HCT116 (cell line): ENCODE data around the gene CCNK. TPM values are rescaled to one million over a fixed set of nuclear protein-coding genes. Genes with fewer than 3 reads are reported as not detected.
A peak's percentile ranks its signal among the peaks of the same experiment; 100 is the strongest.

Experiments used
- ATAC-seq: fragments of 200-7000 bp; cut with Tn5 transposase; 2 replicates; pipeline ENCODE4 v1.9.1; 2020; ENCODE audit warnings: mild to moderate bottlenecking, moderate library complexity
- BruUV-seq: library from RNA; stranded (reverse); fragments of 400-500 nt; replicated peaks from 2 replicates; lab custom pipeline; 2021; lab: Mats Ljungman, UMichigan
- CTCF ChIA-PET: fragments of 300-600 bp; sonication (Branson Sonifier 250); formaldehyde crosslinking; loops from one replicate; lab custom pipeline; 2021; ENCODE audit warnings: antibody characterized with exemption; lab: Charles Lee
- POLR2A ChIA-PET: fragments of 300-600, 350-600 bp; sonication (Branson Sonifier 250); formaldehyde crosslinking; loops from one replicate; lab custom pipeline; 2021; ENCODE audit warnings: antibody characterized with exemption; lab: Charles Lee
- RAD21 ChIA-PET, 2 experiments: fragments of 300-600 bp; sonication (Branson Sonifier 250); formaldehyde crosslinking; loops; one replicate each; lab custom pipeline; 2023; ENCODE audit warnings: low total read pairs in 2 of 2; ENCODE audit not compliant: uncharacterized antibody in 2 of 2, unreplicated experiment in 2 of 2, low non-redundant PET in 1 of 2; lab: Charles Lee
- DNase-seq: peaks from one replicate; pipeline ENCODE4 v3.0.0-alpha.2; 2010; ENCODE audit warnings: low read depth, low spot score
- H2AFZ ChIP-seq: fragments of 200-600 bp; shearing (Covaris generic), sonication (generic); 2 replicates; pipeline ENCODE4 v1.6.1; 2017; ENCODE audit warnings: low read depth, mixed run types, mixed read lengths, antibody characterized with exemption, low read length; ENCODE audit not compliant: poor library complexity, severe bottlenecking
- H3K27ac ChIP-seq: 2 replicates; pipeline ENCODE4 v1.5.1; 2012; ENCODE audit warnings: low read depth, low read length
- H3K27me3 ChIP-seq: fragments of 200-600 bp; sonication (generic); 2 replicates; pipeline ENCODE4 v1.6.1; 2016; ENCODE audit warnings: mixed run types, low read length, mixed read lengths; ENCODE audit not compliant: insufficient read depth
- H3K36me3 ChIP-seq, 2 experiments: fragments of 200-500 bp in 1 of 2; fragments of 200-600 bp in 1 of 2; sonication (Bioruptor generic) in 1 of 2; sonication (generic) in 1 of 2; 2 replicates each; pipeline versions ENCODE4 v1.5.1 to v1.6.1; 2014 to 2016; ENCODE audit warnings: low read length in 2 of 2, inconsistent platforms in 1 of 2, mixed read lengths in 1 of 2, mixed run types in 1 of 2; ENCODE audit not compliant: insufficient read depth in 2 of 2, control insufficient read depth in 1 of 2
- H3K4me1 ChIP-seq, 2 experiments: fragments of 200-600 bp in 1 of 2; sonication (generic) in 1 of 2; 2 replicates each; pipeline versions ENCODE4 v1.5.1 to v1.6.1; 2012 to 2017; ENCODE audit warnings: low read length in 2 of 2, inconsistent platforms in 1 of 2, mild to moderate bottlenecking in 1 of 2, mixed read lengths in 1 of 2, mixed run types in 1 of 2, moderate library complexity in 1 of 2; ENCODE audit not compliant: insufficient read depth in 2 of 2, control insufficient read depth in 1 of 2
- H3K4me2 ChIP-seq: fragments of 200-600 bp; sonication (generic); 2 replicates; pipeline ENCODE4 v1.6.1; 2017; ENCODE audit warnings: mixed run types, low read length, mixed read lengths
- H3K4me3 ChIP-seq, 2 experiments: fragments of 200-600 bp in 1 of 2; sonication (generic) in 1 of 2; replicated peaks in 1 of 2; 2 replicates each; pipeline ENCODE4 v1.5.1; 2011 to 2016; ENCODE audit warnings: low read length in 2 of 2, control low read depth in 1 of 2, low read depth in 1 of 2, mild to moderate bottlenecking in 1 of 2, mixed read lengths in 1 of 2, mixed run types in 1 of 2
- H3K79me2 ChIP-seq: fragments of 200-600 bp; sonication (generic); 2 replicates; pipeline ENCODE4 v1.6.1; 2017; ENCODE audit warnings: mild to moderate bottlenecking, mixed run types, low read length, moderate library complexity, mixed read lengths; ENCODE audit not compliant: insufficient read depth
- H3K9ac ChIP-seq: fragments of 200-600 bp; sonication (generic); 2 replicates; pipeline ENCODE4 v1.6.1; 2016; ENCODE audit warnings: low read length, mixed read lengths
- H3K9me2 ChIP-seq: fragments of 200-600 bp; sonication (generic), shearing (Covaris generic); 2 replicates; pipeline ENCODE4 v1.6.1; 2017; ENCODE audit warnings: mixed run types, mild to moderate bottlenecking, moderate library complexity; ENCODE audit not compliant: insufficient read depth
- H3K9me3 ChIP-seq, 2 experiments: fragments of 200-500 bp in 1 of 2; fragments of 200-600 bp in 1 of 2; sonication (Bioruptor generic) in 1 of 2; sonication (generic) in 1 of 2; 2 replicates each; pipeline ENCODE4 v1.6.1; 2014 to 2017; ENCODE audit warnings: low read length in 2 of 2, mixed read lengths in 2 of 2, inconsistent platforms in 1 of 2, low read depth in 1 of 2, mild to moderate bottlenecking in 1 of 2, mixed run types in 1 of 2, moderate library complexity in 1 of 2; ENCODE audit not compliant: control insufficient read depth in 1 of 2, insufficient read depth in 1 of 2
- H4K20me1 ChIP-seq: fragments of 200-600 bp; sonication (generic), shearing (Covaris generic); 2 replicates; pipeline ENCODE4 v1.6.1; 2017; ENCODE audit warnings: mixed run types, mild to moderate bottlenecking, moderate library complexity; ENCODE audit not compliant: insufficient read depth
- EGR1 ChIP-seq: IDR thresholded peaks from 2 replicates; pipeline ENCODE4 v1.6.1; 2012; ENCODE audit warnings: low read depth
- ELF1 ChIP-seq: IDR thresholded peaks from 2 replicates; pipeline ENCODE4 v1.6.1; 2012; ENCODE audit warnings: low read depth, borderline replicate concordance
- EZH2 ChIP-seq: fragments of 200-600 bp; sonication (generic); IDR thresholded peaks from 2 replicates; pipeline ENCODE4 v1.6.1; 2017; ENCODE audit warnings: antibody characterized with exemption, mixed run types
- POLR2A ChIP-seq: IDR thresholded peaks from 2 replicates; pipeline ENCODE4 v1.7.0; 2011; ENCODE audit warnings: borderline replicate concordance; ENCODE audit not compliant: insufficient read depth, insufficient read length; ENCODE audit errors: extremely low read depth
- POLR2AphosphoS5 ChIP-seq: IDR thresholded peaks from 2 replicates; pipeline ENCODE4 v1.6.1; 2011; ENCODE audit warnings: mild to moderate bottlenecking, low read depth, low read length, moderate library complexity
- RAD21 ChIP-seq: IDR thresholded peaks from 2 replicates; pipeline ENCODE4 v1.6.1; 2012; ENCODE audit warnings: low read depth, mild to moderate bottlenecking
- SIN3A ChIP-seq: IDR thresholded peaks from 2 replicates; pipeline ENCODE4 v1.6.1; 2012; ENCODE audit warnings: low read depth
- SP1 ChIP-seq: IDR thresholded peaks from 2 replicates; pipeline ENCODE4 v1.6.1; 2012; ENCODE audit warnings: low read depth
- TCF7L2 ChIP-seq: IDR thresholded peaks from 2 replicates; pipeline ENCODE4 v1.7.0; 2011; ENCODE audit warnings: borderline replicate concordance, inconsistent platforms; ENCODE audit not compliant: insufficient read depth, insufficient read length; ENCODE audit errors: extremely low read depth
- YY1 ChIP-seq: IDR thresholded peaks from 2 replicates; pipeline ENCODE4 v1.6.1; 2011; ENCODE audit warnings: low read length, low read depth, moderate library complexity, mild to moderate bottlenecking; ENCODE audit not compliant: insufficient replicate concordance; ENCODE audit errors: extremely low read depth
- ZFX ChIP-seq: fragments of 450-650 bp; IDR thresholded peaks from 2 replicates; pipeline ENCODE4 v1.6.1; 2017
- intact Hi-C: fragments of 100-400 bp; cut with micrococcal nuclease; formaldehyde crosslinking; loops from 2 replicates; pipeline ENCODE4 v1.10.0; 2022
- total RNA-seq: library from RNA; stranded (reverse); gene quantifications from one replicate; pipeline ENCODE4 v1.2.1, GENCODE V29; 2021; ENCODE audit not compliant: unreplicated experiment
- TF ChIP-seq, protein P1 (sequence below), 3 experiments: fragments of 200-600 bp in 1 of 3; sonication (generic) in 1 of 3; IDR thresholded peaks in 2 of 3; conservative IDR thresholded peaks in 1 of 3; 2 replicates each; pipeline ENCODE4 v1.5.1; 2012 to 2017; ENCODE audit warnings: low read depth in 2 of 3, low read length in 2 of 3, antibody characterized with exemption in 1 of 3, borderline replicate concordance in 1 of 3, control low read depth in 1 of 3, mild to moderate bottlenecking in 1 of 3, mixed read lengths in 1 of 3, mixed run types in 1 of 3, moderate library complexity in 1 of 3; ENCODE audit not compliant: insufficient read depth in 1 of 3
- TF ChIP-seq, protein P2 (sequence below): IDR thresholded peaks from 2 replicates; pipeline ENCODE4 v1.6.1; 2011; ENCODE audit warnings: mild to moderate bottlenecking, low read length, moderate library complexity; ENCODE audit not compliant: insufficient replicate concordance; ENCODE audit errors: extremely low read depth

CCNK gene
- total RNA-seq, 1 experiment from 2014 or later = 68.2 TPM

DNA sequence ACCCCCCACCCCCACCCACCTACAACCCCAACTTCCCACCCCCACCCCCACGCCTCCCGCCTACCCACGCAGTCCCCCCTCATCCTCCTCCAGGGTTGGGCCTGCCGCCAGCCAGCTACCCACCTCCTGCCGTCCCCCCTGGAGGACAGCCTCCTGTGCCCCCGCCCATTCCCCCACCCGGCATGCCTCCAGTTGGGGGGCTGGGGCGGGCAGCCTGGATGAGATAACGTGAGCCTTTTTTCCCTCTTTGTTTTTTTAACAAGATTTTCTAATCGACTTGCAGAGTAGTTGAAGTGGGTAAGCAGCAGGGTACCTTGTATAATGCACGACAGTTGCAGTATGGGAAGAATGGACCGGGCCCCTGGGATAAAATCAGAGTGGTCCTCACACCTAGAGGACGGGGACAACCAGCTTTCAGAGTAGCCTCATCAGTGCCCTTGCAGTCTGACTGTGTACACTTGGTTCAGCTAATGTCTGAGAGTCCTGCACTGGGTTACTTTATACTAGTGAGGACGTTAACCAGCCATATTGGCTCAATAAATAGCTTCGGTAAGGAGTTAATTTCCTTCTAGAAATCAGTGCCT lies 29.4 kb downstream of the CCNK start:
- TSS peak; percentile 95 for BruUV-seq
- no peak overlapping the region for H3K27ac ChIP-seq
- TF ChIP-seq POLR2A (no peak), POLR2AphosphoS5 (no peak), TCF7L2 (no peak), EZH2 (no peak), EGR1 (no peak), ELF1 (no peak)
- intact Hi-C loops = no loop called here
- DNase-seq (no peak), ATAC-seq (no peak)
- no peak overlapping the region for H2AFZ ChIP-seq
- RAD21 ChIA-PET = no interaction called here
- H3K4me1 ChIP-seq = no peaks in the 10 kb centered on the region
- no peaks in the 10 kb centered on the region for H3K79me2 ChIP-seq
- H3K9ac ChIP-seq = no peak overlapping the region
- CTCF ChIA-PET = no interaction called here
- no peak overlapping the region for H3K4me3 ChIP-seq
- POLR2A ChIA-PET = no interaction called here
- H3K27me3 ChIP-seq = no peaks in the 10 kb centered on the region
- H3K9me3 ChIP-seq = no peaks in the 10 kb centered on the region
- H3K4me2 ChIP-seq = no peak overlapping the region
- peaks cover 22 to 34% of the 10 kb centered on the region in 2 experiments; a peak in 3 of 4 replicates for H3K36me3 ChIP-seq
- H4K20me1 ChIP-seq = no peaks in the 10 kb centered on the region
- no peaks in the 10 kb centered on the region for H3K9me2 ChIP-seq

DNA sequence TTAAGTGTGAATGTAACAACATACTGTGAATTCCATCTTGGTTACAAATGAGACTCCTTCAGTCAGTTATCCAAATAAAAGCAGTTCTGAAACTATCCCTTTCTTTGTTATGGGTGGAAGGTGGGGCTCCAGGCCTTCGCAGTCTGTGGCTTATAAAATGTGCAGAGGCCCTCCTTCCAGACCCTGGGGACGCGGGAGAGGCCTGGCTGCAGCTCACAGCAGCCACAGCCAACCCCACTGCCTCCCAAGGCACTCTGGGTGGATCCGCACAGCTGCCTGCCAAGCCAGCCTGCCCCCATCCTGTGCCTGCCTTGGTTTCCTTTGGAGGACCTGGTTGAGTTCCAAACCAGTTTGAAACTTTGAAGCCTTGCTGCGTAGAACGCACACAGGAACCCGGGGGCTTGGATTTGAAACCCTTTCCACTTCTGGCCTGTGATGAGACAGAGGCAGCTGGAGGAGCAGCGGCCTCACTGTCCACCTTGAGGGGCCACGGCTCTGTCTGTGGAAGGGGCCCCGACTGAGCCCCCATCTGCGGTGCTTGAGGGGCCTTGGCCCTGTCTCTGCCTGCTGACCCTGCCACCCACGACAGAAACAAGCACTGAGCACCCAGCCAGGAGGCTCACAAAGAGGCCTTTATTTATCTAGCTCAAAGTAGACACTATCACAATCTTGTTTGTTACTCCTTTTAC lies 30.4 kb downstream of the CCNK start:
- no peak overlapping the region for H3K27ac ChIP-seq
- ChIA-PET RAD21 (no interaction called here), POLR2A (no interaction called here), CTCF (no interaction called here)
- no peaks in the 10 kb centered on the region for H3K9me3 ChIP-seq
- no peaks in the 10 kb centered on the region for H3K9me2 ChIP-seq
- ATAC-seq = no peak
- no peaks in the 10 kb centered on the region for H3K79me2 ChIP-seq
- no peak overlapping the region for H3K4me2 ChIP-seq
- H4K20me1 ChIP-seq = no peaks in the 10 kb centered on the region
- H3K36me3 ChIP-seq = peaks cover 22 to 27% of the 10 kb centered on the region in 2 experiments; a peak in 3 of 4 replicates
- H3K4me1 ChIP-seq = no peaks in the 10 kb centered on the region
- no peak overlapping the region for H3K9ac ChIP-seq
- BruUV-seq = no TSS peak
- H2AFZ ChIP-seq = no peak overlapping the region
- no peak overlapping the region for H3K4me3 ChIP-seq
- no peak for DNase-seq
- intact Hi-C loops = no loop called here
- H3K27me3 ChIP-seq = no peaks in the 10 kb centered on the region
- TF ChIP-seq RAD21 (no peak), SIN3A (no peak), SP1 (no peak), ELF1 (no peak), POLR2A (no peak), EGR1 (no peak), ZFX (no peak), POLR2AphosphoS5 (no peak), YY1 (no peak)
- TF ChIP-seq, protein P1, sequence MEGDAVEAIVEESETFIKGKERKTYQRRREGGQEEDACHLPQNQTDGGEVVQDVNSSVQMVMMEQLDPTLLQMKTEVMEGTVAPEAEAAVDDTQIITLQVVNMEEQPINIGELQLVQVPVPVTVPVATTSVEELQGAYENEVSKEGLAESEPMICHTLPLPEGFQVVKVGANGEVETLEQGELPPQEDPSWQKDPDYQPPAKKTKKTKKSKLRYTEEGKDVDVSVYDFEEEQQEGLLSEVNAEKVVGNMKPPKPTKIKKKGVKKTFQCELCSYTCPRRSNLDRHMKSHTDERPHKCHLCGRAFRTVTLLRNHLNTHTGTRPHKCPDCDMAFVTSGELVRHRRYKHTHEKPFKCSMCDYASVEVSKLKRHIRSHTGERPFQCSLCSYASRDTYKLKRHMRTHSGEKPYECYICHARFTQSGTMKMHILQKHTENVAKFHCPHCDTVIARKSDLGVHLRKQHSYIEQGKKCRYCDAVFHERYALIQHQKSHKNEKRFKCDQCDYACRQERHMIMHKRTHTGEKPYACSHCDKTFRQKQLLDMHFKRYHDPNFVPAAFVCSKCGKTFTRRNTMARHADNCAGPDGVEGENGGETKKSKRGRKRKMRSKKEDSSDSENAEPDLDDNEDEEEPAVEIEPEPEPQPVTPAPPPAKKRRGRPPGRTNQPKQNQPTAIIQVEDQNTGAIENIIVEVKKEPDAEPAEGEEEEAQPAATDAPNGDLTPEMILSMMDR (IDR thresholded peaks at IDR 0.05 in 2 of 3, conservative IDR thresholded peaks at IDR 0.05 in 1 of 3; ENCODE audit: borderline replicate concordance in 1 of 3, insufficient read depth in 1 of 3, low read depth in 2 of 3, low read length in 2 of 3) = no peak
- TF ChIP-seq, protein P2, sequence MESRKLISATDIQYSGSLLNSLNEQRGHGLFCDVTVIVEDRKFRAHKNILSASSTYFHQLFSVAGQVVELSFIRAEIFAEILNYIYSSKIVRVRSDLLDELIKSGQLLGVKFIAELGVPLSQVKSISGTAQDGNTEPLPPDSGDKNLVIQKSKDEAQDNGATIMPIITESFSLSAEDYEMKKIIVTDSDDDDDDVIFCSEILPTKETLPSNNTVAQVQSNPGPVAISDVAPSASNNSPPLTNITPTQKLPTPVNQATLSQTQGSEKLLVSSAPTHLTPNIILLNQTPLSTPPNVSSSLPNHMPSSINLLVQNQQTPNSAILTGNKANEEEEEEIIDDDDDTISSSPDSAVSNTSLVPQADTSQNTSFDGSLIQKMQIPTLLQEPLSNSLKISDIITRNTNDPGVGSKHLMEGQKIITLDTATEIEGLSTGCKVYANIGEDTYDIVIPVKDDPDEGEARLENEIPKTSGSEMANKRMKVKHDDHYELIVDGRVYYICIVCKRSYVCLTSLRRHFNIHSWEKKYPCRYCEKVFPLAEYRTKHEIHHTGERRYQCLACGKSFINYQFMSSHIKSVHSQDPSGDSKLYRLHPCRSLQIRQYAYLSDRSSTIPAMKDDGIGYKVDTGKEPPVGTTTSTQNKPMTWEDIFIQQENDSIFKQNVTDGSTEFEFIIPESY = no peak
